Smooth muscle cell (in vitro differentiated cells): ENCODE data around the gene RASEF. TPM values are rescaled to one million over a fixed set of nuclear protein-coding genes. Genes with fewer than 3 reads are reported as not detected.

Source experiments
- DNase-seq: peaks from one replicate; lab custom pipeline; 2025; ENCODE audit not compliant: unreplicated experiment; lab: John Stamatoyannopoulos, UW
- H2AFZ ChIP-seq: fragments of 200-600 bp; sonication (generic); 2 replicates; pipeline ENCODE4 v1.6.0; 2016; ENCODE audit warnings: antibody characterized with exemption, low read depth, mild to moderate bottlenecking
- H3F3A ChIP-seq: fragments of 200-600 bp; sonication (generic); 2 replicates; pipeline ENCODE4 v1.6.0; 2017; ENCODE audit warnings: antibody characterized with exemption, low read depth
- H3K27ac ChIP-seq: fragments of 200-600 bp; sonication (generic); 2 replicates; pipeline ENCODE4 v1.5.1; 2016; ENCODE audit warnings: low read depth, mild to moderate bottlenecking
- H3K27me3 ChIP-seq: fragments of 200-600 bp; sonication (generic); 2 replicates; pipeline ENCODE4 v1.6.1; 2016; ENCODE audit warnings: low read depth, mild to moderate bottlenecking
- H3K36me3 ChIP-seq: fragments of 200-600 bp; sonication (generic); 2 replicates; pipeline ENCODE4 v1.5.1; 2016; ENCODE audit warnings: low read depth
- H3K4me1 ChIP-seq: fragments of 200-600 bp; sonication (generic); 2 replicates; pipeline ENCODE4 v1.5.1; 2016; ENCODE audit warnings: low read depth
- H3K4me2 ChIP-seq: fragments of 200-600 bp; sonication (generic); 2 replicates; pipeline ENCODE4 v1.6.0; 2016; ENCODE audit warnings: mild to moderate bottlenecking
- H3K4me3 ChIP-seq: fragments of 200-600 bp; sonication (generic); 2 replicates; pipeline ENCODE4 v1.5.1; 2016; ENCODE audit warnings: mild to moderate bottlenecking
- H3K79me2 ChIP-seq: fragments of 200-600 bp; sonication (generic); 2 replicates; pipeline ENCODE4 v1.6.0; 2016; ENCODE audit warnings: low read depth, mild to moderate bottlenecking
- H3K9ac ChIP-seq: fragments of 200-600 bp; sonication (generic); 2 replicates; pipeline ENCODE4 v1.6.0; 2016; ENCODE audit warnings: low read depth
- H3K9me3 ChIP-seq: fragments of 200-600 bp; sonication (generic); replicated peaks from 2 replicates; pipeline ENCODE4 v1.5.1; 2016; ENCODE audit warnings: low read depth
- H4K20me1 ChIP-seq: fragments of 200-600 bp; sonication (generic); 2 replicates; pipeline ENCODE4 v1.6.0; 2016; ENCODE audit warnings: low read depth
- WGBS: methylation state at CpG from one replicate; pipeline ENCODE4 v1.1.7; 2016; ENCODE audit warnings: low lambda C conversion rate; 5-methylcytosine and 5-hydroxymethylcytosine counted together
- polyA plus RNA-seq: library from polyadenylated mRNA; unstranded; fragments of >200 nt; fragmentation: Nextera tagmentation; extraction: Ambion mirVana; gene quantifications from 2 replicates; pipeline ENCODE4 v1.2.1, GENCODE V29; 2016
- total RNA-seq: library from RNA; depleted of rRNA; stranded (reverse); fragments of >200 nt; gene quantifications from 2 replicates; pipeline ENCODE4 v1.2.3, GENCODE V29; 2014
- TF ChIP-seq, protein P1 (sequence below): fragments of 200-600 bp; sonication (generic); IDR thresholded peaks from 2 replicates; pipeline ENCODE4 v1.5.1; 2017; ENCODE audit warnings: borderline replicate concordance, mild to moderate bottlenecking, antibody characterized with exemption; ENCODE audit not compliant: insufficient read depth, poor library complexity, severe bottlenecking

Gene RASEF
- total and polyA plus RNA-seq, 2 experiments from 2014 or later: 0.11 to 1.7 TPM

- H3F3A ChIP-seq: no peaks in the 10 kb centered on the region
- no peak overlapping the region for H3K27ac ChIP-seq
- H3K79me2 ChIP-seq: no peaks in the 10 kb centered on the region
- DNase-seq: no peak
- no peaks in the 10 kb centered on the region for H3K27me3 ChIP-seq
- H3K4me3 ChIP-seq: no peak overlapping the region
- H3K4me1 ChIP-seq: no peaks in the 10 kb centered on the region
- 86% methylated on average over 9 of the region's 9 CpGs for WGBS
- H3K4me2 ChIP-seq: no peak overlapping the region
- no peak overlapping the region for H3K9ac ChIP-seq
- no peaks in the 10 kb centered on the region for H4K20me1 ChIP-seq
- H3K9me3 ChIP-seq: no peaks in the 10 kb centered on the region
- H2AFZ ChIP-seq: no peak overlapping the region
- TF ChIP-seq, protein P1, sequence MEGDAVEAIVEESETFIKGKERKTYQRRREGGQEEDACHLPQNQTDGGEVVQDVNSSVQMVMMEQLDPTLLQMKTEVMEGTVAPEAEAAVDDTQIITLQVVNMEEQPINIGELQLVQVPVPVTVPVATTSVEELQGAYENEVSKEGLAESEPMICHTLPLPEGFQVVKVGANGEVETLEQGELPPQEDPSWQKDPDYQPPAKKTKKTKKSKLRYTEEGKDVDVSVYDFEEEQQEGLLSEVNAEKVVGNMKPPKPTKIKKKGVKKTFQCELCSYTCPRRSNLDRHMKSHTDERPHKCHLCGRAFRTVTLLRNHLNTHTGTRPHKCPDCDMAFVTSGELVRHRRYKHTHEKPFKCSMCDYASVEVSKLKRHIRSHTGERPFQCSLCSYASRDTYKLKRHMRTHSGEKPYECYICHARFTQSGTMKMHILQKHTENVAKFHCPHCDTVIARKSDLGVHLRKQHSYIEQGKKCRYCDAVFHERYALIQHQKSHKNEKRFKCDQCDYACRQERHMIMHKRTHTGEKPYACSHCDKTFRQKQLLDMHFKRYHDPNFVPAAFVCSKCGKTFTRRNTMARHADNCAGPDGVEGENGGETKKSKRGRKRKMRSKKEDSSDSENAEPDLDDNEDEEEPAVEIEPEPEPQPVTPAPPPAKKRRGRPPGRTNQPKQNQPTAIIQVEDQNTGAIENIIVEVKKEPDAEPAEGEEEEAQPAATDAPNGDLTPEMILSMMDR: no peak
- H3K36me3 ChIP-seq: no peaks in the 10 kb centered on the region
Measured at GRCh38 chr9:83007521-83008300, 55.2 kb downstream of the RASEF start.

- Histone ChIP-seq H3K9ac (no peak overlapping the region), H3K79me2 (no peaks in the 10 kb centered on the region), H2AFZ (no peak overlapping the region), H3K9me3 (no peaks in the 10 kb centered on the region), H3K27ac (no peak overlapping the region), H3K4me1 (no peaks in the 10 kb centered on the region), H3K4me3 (no peak overlapping the region), H4K20me1 (no peaks in the 10 kb centered on the region), H3F3A (no peaks in the 10 kb centered on the region), H3K27me3 (no peaks in the 10 kb centered on the region), H3K36me3 (no peaks in the 10 kb centered on the region), H3K4me2 (no peak overlapping the region)
- TF ChIP-seq, protein P1: no peak
- no peak for DNase-seq
Measured at GRCh38 chr9:83006378-83006777, 56.6 kb downstream of the RASEF start.

DNA sequence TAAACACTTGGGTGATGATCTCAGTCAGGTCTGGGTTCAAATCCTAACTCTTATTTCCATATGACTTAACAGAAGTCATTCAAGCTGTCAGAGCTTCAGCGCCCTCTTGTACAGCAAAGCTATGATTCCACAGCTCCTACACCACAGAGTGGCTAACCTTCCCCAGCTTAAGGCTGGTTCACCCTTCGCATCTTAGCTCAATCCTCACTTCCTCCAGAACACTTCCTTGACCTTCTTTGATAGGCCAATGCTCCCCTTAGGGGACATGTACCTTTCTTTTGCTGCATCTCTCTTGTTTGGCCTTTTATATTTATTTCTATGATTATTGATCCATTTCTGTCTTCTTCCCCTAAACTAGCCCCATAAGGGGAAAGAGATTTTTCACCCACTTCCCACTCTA is 57.0 kb downstream of the RASEF start:
- H3K27me3 ChIP-seq: no peaks in the 10 kb centered on the region
- H3F3A ChIP-seq: no peaks in the 10 kb centered on the region
- no peak overlapping the region for H3K9ac ChIP-seq
- no peak overlapping the region for H3K4me3 ChIP-seq
- no peaks in the 10 kb centered on the region for H3K79me2 ChIP-seq
- WGBS: 98% methylated on average over 2 of the region's 2 CpGs
- no peaks in the 10 kb centered on the region for H3K36me3 ChIP-seq
- H3K4me1 ChIP-seq: no peaks in the 10 kb centered on the region
- no peaks in the 10 kb centered on the region for H3K9me3 ChIP-seq
- H3K27ac ChIP-seq: no peak overlapping the region
- H4K20me1 ChIP-seq: no peaks in the 10 kb centered on the region
- DNase-seq: no peak
- H3K4me2 ChIP-seq: no peak overlapping the region
- TF ChIP-seq, protein P1: no peak
- H2AFZ ChIP-seq: no peak overlapping the region

DNA sequence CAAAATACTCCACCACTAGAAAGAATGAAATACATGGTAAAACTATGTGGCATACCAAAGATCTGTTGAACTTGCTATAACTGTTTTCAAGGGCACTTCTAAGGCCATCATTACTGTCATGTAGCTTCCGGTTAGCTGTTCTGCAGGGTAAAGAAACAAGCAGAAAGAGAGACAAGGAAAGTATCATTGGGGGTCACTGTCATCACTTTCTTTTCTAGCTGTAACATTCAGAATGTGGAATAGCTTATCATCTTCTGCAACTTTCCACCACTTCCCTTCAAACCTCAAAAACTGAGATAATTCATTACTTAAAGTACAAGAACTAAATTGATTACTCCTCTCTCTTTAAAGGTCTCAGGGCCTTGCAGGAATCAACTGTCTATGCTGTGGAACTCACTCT is 57.6 kb downstream of the RASEF start:
- H3K9me3 ChIP-seq: no peaks in the 10 kb centered on the region
- 96% methylated on average over 1 of the region's 1 CpG for WGBS
- no peak overlapping the region for H3K9ac ChIP-seq
- H3K27me3 ChIP-seq: no peaks in the 10 kb centered on the region
- no peak overlapping the region for H2AFZ ChIP-seq
- no peak overlapping the region for H3K4me3 ChIP-seq
- H3K4me1 ChIP-seq: no peaks in the 10 kb centered on the region
- no peak overlapping the region for H3K4me2 ChIP-seq
- no peaks in the 10 kb centered on the region for H3K36me3 ChIP-seq
- no peaks in the 10 kb centered on the region for H4K20me1 ChIP-seq
- TF ChIP-seq, protein P1: no peak
- no peak for DNase-seq
- H3F3A ChIP-seq: no peaks in the 10 kb centered on the region
- no peak overlapping the region for H3K27ac ChIP-seq
- no peaks in the 10 kb centered on the region for H3K79me2 ChIP-seq
